ENCODE measurements around the gene KCNH3. TPM values are rescaled to one million over a fixed set of nuclear protein-coding genes. Genes with fewer than 3 reads are reported as not detected.
"Not testable (repeated sequence)": the region's sequence is repeated elsewhere in the genome, so short reads cannot be mapped to it uniquely, and the experiment has no call there.

Gene KCNH3
- total RNA-seq, 1 donor from 2014 or later: 0.13 TPM

- no peak for DNase-seq (ENCODE audit: low spot score)
- ATAC-seq: peak; percentile 45
Measured at GRCh38 chr12:49582850-49583249, 44.0 kb downstream of the KCNH3 start.

- ATAC-seq (no peak), DNase-seq (ENCODE audit: low spot score) (no peak)
Measured at GRCh38 chr12:49583366-49584094, 44.7 kb downstream of the KCNH3 start.

- ATAC-seq: no peak
- DNase-seq (ENCODE audit: low spot score): no peak
Measured at GRCh38 chr12:49584591-49584990, 45.8 kb downstream of the KCNH3 start.

- ATAC-seq: no peak
- DNase-seq (ENCODE audit: low spot score): no peak
Measured at GRCh38 chr12:49585477-49586459, 46.9 kb downstream of the KCNH3 start.

- ATAC-seq (no peak), DNase-seq (ENCODE audit: low spot score) (no peak)
Measured at GRCh38 chr12:49587174-49587908, 48.5 kb downstream of the KCNH3 start.

GRCh38 chr12:49588281-49588680 lies 49.5 kb downstream of the KCNH3 start:
- ATAC-seq: no peak
- DNase-seq (ENCODE audit: low spot score): no peak

- no peak for ATAC-seq
- DNase-seq (ENCODE audit: low spot score): no peak
Measured at GRCh38 chr12:49588721-49589516, 50.1 kb downstream of the KCNH3 start.

GRCh38 chr12:49598527-49598926 lies 59.7 kb downstream of the KCNH3 start:
- no peak for ATAC-seq
- DNase-seq (ENCODE audit: low spot score): no peak

- ATAC-seq (no peak), DNase-seq (ENCODE audit: low spot score) (no peak)
Measured at GRCh38 chr12:49599961-49600360, 61.1 kb downstream of the KCNH3 start.

GRCh38 chr12:49603721-49604120 lies 64.9 kb downstream of the KCNH3 start:
- DNase-seq (ENCODE audit: low spot score): no peak
- ATAC-seq: no peak

- no peak for ATAC-seq
- no peak for DNase-seq (ENCODE audit: low spot score)
Measured at GRCh38 chr12:49604856-49605255, 66.0 kb downstream of the KCNH3 start.

- ATAC-seq; DNase-seq (ENCODE audit: low spot score): not testable (repeated sequence)
Measured at GRCh38 chr12:49605539-49605938, 66.7 kb downstream of the KCNH3 start, which contains the start of gene FAM186B. Gene FAM186B (minus strand): TSS chr12:49605639. CDS start chr12:49605477, 162 bp downstream.

Other genes with a start within 250 kb of the KCNH3 start
- not detected for gene PRPH, start 243.9 kb upstream of the KCNH3 start, total RNA-seq
- gene TROAP, start 215.8 kb upstream of the KCNH3 start, total RNA-seq: 0.48 TPM
- not detected for gene C1QL4, start 201.8 kb upstream of the KCNH3 start, total RNA-seq
- gene DNAJC22, start 192.1 kb upstream of the KCNH3 start, total RNA-seq: 42.3 TPM
- gene SPATS2, start 171.6 kb upstream of the KCNH3 start, total RNA-seq: 5.9 TPM
- 21.0 TPM for gene MCRS1, start 29.1 kb downstream of the KCNH3 start, total RNA-seq
- gene FAM186B, start 66.6 kb downstream of the KCNH3 start, total RNA-seq: 1.2 TPM
- gene PRPF40B, start 84.5 kb downstream of the KCNH3 start, total RNA-seq: 6.3 TPM
- 3.1 TPM for gene FMNL3, start 168.4 kb downstream of the KCNH3 start, total RNA-seq
- 1,081 TPM for gene TMBIM6, start 202.5 kb downstream of the KCNH3 start, total RNA-seq